Spleen (tissue), 11 donors: ENCODE data around the gene LAMA5. TPM values are rescaled to one million over a fixed set of nuclear protein-coding genes. Genes with fewer than 3 reads are reported as not detected.

Experiments used
- DNase-seq: peaks from one replicate; pipeline ENCODE4 v3.0.0-alpha.2; 2020
- H3K27ac ChIP-seq, 8 donors: fragments of 200-600 bp; sonication (generic) in 7 of 8; 1 replicate in 4 of 8; 2 replicates in 4 of 8; pipeline versions ENCODE4 v1.5.0 to v1.8.0; 2016 to 2021; ENCODE audit warnings: inconsistent platforms in 4 of 8, mild to moderate bottlenecking in 4 of 8, moderate library complexity in 1 of 8
- H3K27me3 ChIP-seq, 7 donors: fragments of 200-600 bp; sonication (generic) in 6 of 7; replicated peaks in 1 of 7; 1 replicate in 4 of 7; 2 replicates in 3 of 7; pipeline versions ENCODE4 v1.5.0 to v1.8.0; 2016 to 2021; ENCODE audit warnings: inconsistent platforms in 3 of 7, mild to moderate bottlenecking in 1 of 7
- H3K36me3 ChIP-seq, 6 donors: fragments of 200-600 bp; sonication (generic) in 5 of 6; 1 replicate in 4 of 6; 2 replicates in 2 of 6; pipeline versions ENCODE4 v1.5.0 to v1.8.0; 2016 to 2021; ENCODE audit warnings: inconsistent platforms in 2 of 6
- H3K4me1 ChIP-seq, 6 donors: fragments of 200-600 bp; sonication (generic) in 5 of 6; 1 replicate in 3 of 6; 2 replicates in 3 of 6; pipeline versions ENCODE4 v1.5.0 to v1.8.0; 2016 to 2021; ENCODE audit warnings: inconsistent platforms in 3 of 6
- H3K4me3 ChIP-seq, 8 donors: fragments of 200-600 bp; sonication (generic) in 7 of 8; 1 replicate in 4 of 8; 2 replicates in 4 of 8; pipeline versions ENCODE4 v1.5.0 to v1.8.0; 2016 to 2021; ENCODE audit warnings: inconsistent platforms in 4 of 8, mild to moderate bottlenecking in 4 of 8, moderate library complexity in 2 of 8
- H3K9me3 ChIP-seq, 8 donors: fragments of 200-600 bp; sonication (generic) in 7 of 8; 1 replicate in 4 of 8; 2 replicates in 4 of 8; pipeline versions ENCODE4 v1.5.0 to v1.8.0; 2016 to 2021; ENCODE audit warnings: inconsistent platforms in 4 of 8
- POLR2A ChIP-seq, 3 donors: fragments of 450-650 bp; IDR thresholded peaks; one replicate each; pipeline ENCODE4 v1.5.1; 2017; ENCODE audit warnings: antibody characterized with exemption in 3 of 3, mild to moderate bottlenecking in 1 of 3
- POLR2AphosphoS5 ChIP-seq, 3 donors: sonication (generic); formaldehyde crosslinking; IDR thresholded peaks; one replicate each; pipeline ENCODE4 v1.5.1; 2017; ENCODE audit warnings: antibody characterized with exemption in 3 of 3
- WGBS, 5 donors: extraction: QIAGEN DNeasy Blood & Tissue Kit in 3 of 5; methylation state at CpG; one replicate each; pipeline versions ENCODE4 v1.1.5 to v1.1.7; 2013 to 2018; 5-methylcytosine and 5-hydroxymethylcytosine counted together
- intact Hi-C: fragments of 100-400 bp; cut with DNase I; formaldehyde crosslinking; loops from one replicate; pipeline ENCODE4 v1.15.0; 2023; ENCODE audit warnings: low total_unique reads
- polyA plus RNA-seq, 3 donors: library from polyadenylated mRNA; stranded (reverse); fragments of 200-250 nt; gene quantifications; one replicate each; pipeline ENCODE4 v1.2.1, GENCODE V29; 2013
- total RNA-seq, 7 donors: library from RNA; depleted of rRNA in 3 of 7; stranded (reverse); fragments of >200 nt in 3 of 7; fragmentation: NEBNext Ultra II Directional in 4 of 7; extraction: Animal tissue kit (Norgen Biotek cat#: 25700) in 4 of 7; gene quantifications; one replicate each; pipeline versions ENCODE4 v1.1.0 to v1.2.1, GENCODE V29; 2016 to 2021
- TF ChIP-seq, protein P1 (sequence below), 11 experiments: fragments of 200-600 bp in 7 of 11; fragments of 450-650 bp in 4 of 11; sonication (generic) in 4 of 11; IDR thresholded peaks in 8 of 11; conservative IDR thresholded peaks in 3 of 11; 1 replicate in 7 of 11; 2 replicates in 4 of 11; pipeline versions ENCODE4 v1.4.0 to v1.8.0; 2016 to 2021; ENCODE audit warnings: antibody characterized with exemption in 11 of 11, inconsistent platforms in 4 of 11, mild to moderate bottlenecking in 1 of 11
- donor health status: healthy with polysubstance abuse.
- donor health status: DM: no; HTN: no; CAD: no; lungs with moderate emphysema.
- donor health status: DM: no; HTN: no; CAD: no.
- donor health status: Bipolar disorder and iron deficiency.
- donor health status: healthy.
- donor health status: DM: no; HTN: no; CAD: no.
- donor health status: DM: yes; HTN: yes; CAD: no.

LAMA5 gene
- total and polyA plus RNA-seq, 10 donors, result 46.5 to 266 (median 115) TPM

DNA sequence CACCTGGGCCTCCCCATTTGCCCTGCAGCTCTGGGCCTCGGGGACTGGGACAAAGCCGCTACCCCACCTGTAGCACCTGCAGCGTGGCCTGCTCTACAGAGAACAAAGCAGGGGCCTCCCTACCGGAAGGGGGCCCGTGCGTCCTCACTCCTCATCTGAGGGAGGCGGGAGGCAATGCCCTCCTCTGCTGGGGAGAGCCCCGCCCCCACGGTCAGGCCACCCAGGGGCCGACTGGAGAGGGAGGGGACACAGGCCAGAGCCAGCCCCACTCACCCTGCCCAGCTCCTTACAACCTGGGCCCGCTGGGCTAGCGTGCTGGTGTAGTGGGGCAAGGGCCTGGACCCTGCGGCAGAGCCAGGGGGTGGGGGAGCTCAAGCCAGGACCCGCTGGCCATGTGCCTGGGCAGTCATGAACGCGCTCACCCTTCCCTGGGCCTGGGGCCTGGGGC is 8.0 kb downstream of the LAMA5 start:
- TF ChIP-seq POLR2AphosphoS5 (IDR thresholded peaks at IDR 0.05) (no peak), POLR2A (IDR thresholded peaks at IDR 0.05) (no peak)
- TF ChIP-seq, protein P1, sequence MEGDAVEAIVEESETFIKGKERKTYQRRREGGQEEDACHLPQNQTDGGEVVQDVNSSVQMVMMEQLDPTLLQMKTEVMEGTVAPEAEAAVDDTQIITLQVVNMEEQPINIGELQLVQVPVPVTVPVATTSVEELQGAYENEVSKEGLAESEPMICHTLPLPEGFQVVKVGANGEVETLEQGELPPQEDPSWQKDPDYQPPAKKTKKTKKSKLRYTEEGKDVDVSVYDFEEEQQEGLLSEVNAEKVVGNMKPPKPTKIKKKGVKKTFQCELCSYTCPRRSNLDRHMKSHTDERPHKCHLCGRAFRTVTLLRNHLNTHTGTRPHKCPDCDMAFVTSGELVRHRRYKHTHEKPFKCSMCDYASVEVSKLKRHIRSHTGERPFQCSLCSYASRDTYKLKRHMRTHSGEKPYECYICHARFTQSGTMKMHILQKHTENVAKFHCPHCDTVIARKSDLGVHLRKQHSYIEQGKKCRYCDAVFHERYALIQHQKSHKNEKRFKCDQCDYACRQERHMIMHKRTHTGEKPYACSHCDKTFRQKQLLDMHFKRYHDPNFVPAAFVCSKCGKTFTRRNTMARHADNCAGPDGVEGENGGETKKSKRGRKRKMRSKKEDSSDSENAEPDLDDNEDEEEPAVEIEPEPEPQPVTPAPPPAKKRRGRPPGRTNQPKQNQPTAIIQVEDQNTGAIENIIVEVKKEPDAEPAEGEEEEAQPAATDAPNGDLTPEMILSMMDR (IDR thresholded peaks at IDR 0.05 in 8 of 11, conservative IDR thresholded peaks at IDR 0.05 in 3 of 11), result no peak
- intact Hi-C loops, result no loop called here
- peaks cover 0 to 19% (median 0%) of the 10 kb centered on the region in 6 donors for H3K36me3 ChIP-seq
- H3K27me3 ChIP-seq, result peaks cover 0 to 6% (median 0%) of the 10 kb centered on the region in 7 donors
- peaks cover 26 to 93% (median 67%) of the 10 kb centered on the region in 6 donors for H3K4me1 ChIP-seq
- peak overlapping the region; percentile 32 to 87 (median 79) for H3K27ac ChIP-seq
- no peak for DNase-seq
- H3K4me3 ChIP-seq, result peak overlapping the region in 1 of 8 donors; percentile 15
- 61 to 83% (median 71%) methylated on average over 6 to 16 of the region's 16 CpGs for WGBS, 5 donors
- no peaks in the 10 kb centered on the region for H3K9me3 ChIP-seq

DNA sequence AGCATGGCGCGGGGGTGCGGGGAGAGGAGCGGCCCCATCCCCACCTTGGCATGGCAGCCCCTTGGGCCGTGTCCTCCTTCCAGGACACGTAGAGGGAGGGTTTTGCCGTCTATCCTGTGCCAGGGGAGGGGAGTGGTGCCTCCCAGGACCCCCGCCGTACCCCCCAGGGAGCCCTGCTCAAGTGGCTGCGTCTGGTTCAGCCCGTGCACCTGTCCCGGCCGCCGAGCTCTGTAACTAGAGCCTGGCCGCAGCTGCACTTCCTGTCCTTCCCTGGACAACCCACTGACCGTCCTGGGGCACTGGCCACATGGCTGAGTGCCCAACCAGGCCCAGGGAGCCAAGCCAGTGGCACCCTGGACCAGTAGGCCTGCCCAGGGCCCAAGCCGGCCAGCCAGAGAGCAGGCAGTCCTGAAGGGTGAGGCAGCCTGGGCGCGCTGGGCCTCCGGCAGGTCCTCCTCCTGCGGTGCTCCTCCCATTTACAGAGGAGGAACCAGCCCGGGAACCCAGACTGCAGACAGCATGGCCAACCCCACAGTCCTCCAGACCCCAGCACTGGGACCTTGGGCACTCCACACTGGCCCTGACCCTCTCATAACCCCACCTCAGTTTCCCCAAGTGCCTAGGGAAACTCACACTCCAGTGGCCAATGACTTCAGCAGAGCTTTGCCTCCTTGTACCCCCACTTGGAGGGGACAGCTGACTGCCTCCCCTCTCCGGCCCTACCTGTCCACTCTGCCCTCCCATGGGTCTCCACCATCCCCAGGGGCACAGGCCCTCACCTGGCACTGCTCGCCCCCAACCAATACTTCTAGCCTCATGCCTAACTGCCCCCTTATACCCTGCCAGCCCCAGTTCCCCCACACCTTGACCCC is 8.7 kb downstream of the LAMA5 start:
- 58 to 79% (median 69%) methylated on average over 7 to 24 of the region's 24 CpGs for WGBS, 5 donors
- H3K27ac ChIP-seq, result peak overlapping the region; percentile 48 to 87 (median 79)
- H3K27me3 ChIP-seq, result peaks cover 0 to 6% (median 0%) of the 10 kb centered on the region in 7 donors
- no peaks in the 10 kb centered on the region for H3K9me3 ChIP-seq
- H3K4me1 ChIP-seq, result peaks cover 26 to 92% (median 66%) of the 10 kb centered on the region in 6 donors
- peak overlapping the region in 1 of 8 donors; percentile 15 for H3K4me3 ChIP-seq
- DNase-seq, result no peak
- TF ChIP-seq, protein P1 (IDR thresholded peaks at IDR 0.05 in 8 of 11, conservative IDR thresholded peaks at IDR 0.05 in 3 of 11), result no peak
- peak; percentile 54 to 68 (median 63) for TF ChIP-seq POLR2AphosphoS5 (IDR thresholded peaks at IDR 0.05)
- H3K36me3 ChIP-seq, result peaks cover 0 to 19% (median 0%) of the 10 kb centered on the region in 6 donors
- intact Hi-C loops, result no loop called here

DNA sequence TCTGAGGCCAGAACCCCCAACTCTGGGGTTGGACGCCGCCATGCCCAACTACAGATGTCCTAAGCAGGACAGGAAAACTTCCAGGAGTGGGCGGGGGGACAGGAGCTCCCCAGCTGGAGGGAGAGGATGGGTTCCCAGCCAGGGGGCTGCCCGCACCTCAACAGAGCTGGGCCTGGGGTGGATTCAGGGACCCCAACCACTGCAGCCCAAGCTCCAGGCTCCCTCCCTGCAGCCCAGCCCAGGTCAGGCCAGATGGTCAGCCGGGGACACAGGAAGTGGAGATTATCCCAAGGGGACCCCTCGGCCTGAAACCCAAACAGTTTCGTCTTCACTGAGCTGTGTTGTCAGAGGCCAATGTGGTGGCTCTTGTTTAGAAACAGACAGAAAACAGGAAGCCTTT is 9.4 kb downstream of the LAMA5 start:
- 33 to 48% (median 46%) methylated on average over 6 to 7 of the region's 7 CpGs for WGBS, 5 donors
- Histone ChIP-seq H3K36me3 (peaks cover 0 to 25% (median 0%) of the 10 kb centered on the region in 6 donors), H3K27me3 (peaks cover 0 to 6% (median 0%) of the 10 kb centered on the region in 7 donors), H3K27ac (peak overlapping the region; percentile 53 to 87 (median 79)), H3K4me1 (peaks cover 26 to 90% (median 63%) of the 10 kb centered on the region in 6 donors), H3K4me3 (peak overlapping the region in 1 of 8 donors; percentile 40), H3K9me3 (no peaks in the 10 kb centered on the region)
- intact Hi-C loops, result no loop called here
- TF ChIP-seq, protein P1 (IDR thresholded peaks at IDR 0.05 in 8 of 11, conservative IDR thresholded peaks at IDR 0.05 in 3 of 11), result no peak
- TF ChIP-seq POLR2AphosphoS5 (IDR thresholded peaks at IDR 0.05) (no peak), POLR2A (IDR thresholded peaks at IDR 0.05) (no peak)
- DNase-seq, result no peak

DNA sequence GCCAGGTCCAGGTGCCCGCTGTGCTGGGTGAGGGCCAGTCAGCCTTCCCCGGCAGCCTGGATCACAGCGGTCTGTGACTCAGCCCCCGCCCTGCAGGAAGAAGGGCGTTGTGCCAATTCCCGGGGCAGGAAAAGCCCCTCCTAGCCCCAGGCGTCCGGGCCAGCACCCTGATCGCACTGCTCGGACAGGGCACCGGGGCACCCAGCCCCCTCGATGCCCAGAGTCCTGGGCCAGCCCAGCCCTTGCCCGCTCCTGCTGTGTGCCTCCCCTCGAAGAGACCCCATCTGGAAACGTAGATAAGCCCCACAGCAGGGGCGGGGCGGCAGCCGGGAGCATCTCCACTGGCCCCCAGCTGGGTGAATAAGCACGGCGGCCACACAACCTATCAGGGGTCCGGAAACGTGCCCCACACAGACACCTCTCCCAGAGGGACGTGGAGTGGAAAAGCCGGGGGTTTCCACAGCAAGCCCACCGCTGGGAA is 9.9 kb downstream of the LAMA5 start:
- WGBS, 5 donors, result 28 to 35% (median 29%) methylated on average over 6 to 25 of the region's 25 CpGs
- DNase-seq, result no peak
- intact Hi-C loops, result no loop called here
- no peaks in the 10 kb centered on the region for H3K9me3 ChIP-seq
- peaks cover 0 to 6% (median 0%) of the 10 kb centered on the region in 7 donors for H3K27me3 ChIP-seq
- peaks cover 26 to 87% (median 61%) of the 10 kb centered on the region in 6 donors for H3K4me1 ChIP-seq
- H3K4me3 ChIP-seq, result peak overlapping the region in 2 of 8 donors; percentile 3 to 40
- peak overlapping the region; percentile 53 to 87 (median 79) for H3K27ac ChIP-seq
- no peak for TF ChIP-seq POLR2A (IDR thresholded peaks at IDR 0.05)
- TF ChIP-seq, protein P1 (IDR thresholded peaks at IDR 0.05 in 8 of 11, conservative IDR thresholded peaks at IDR 0.05 in 3 of 11), result no peak
- TF ChIP-seq POLR2AphosphoS5 (IDR thresholded peaks at IDR 0.05), result peak; percentile 65 to 85 (median 77)
- peaks cover 0 to 27% (median 0%) of the 10 kb centered on the region in 6 donors for H3K36me3 ChIP-seq
